Measurements from ENCODE around the gene ATP1A3. TPM values are rescaled to one million over a fixed set of nuclear protein-coding genes. Genes with fewer than 3 reads are reported as not detected.

Gene ATP1A3
- total RNA-seq, 2 donors from 2014 or later: 81.4 to 223 TPM

DNA sequence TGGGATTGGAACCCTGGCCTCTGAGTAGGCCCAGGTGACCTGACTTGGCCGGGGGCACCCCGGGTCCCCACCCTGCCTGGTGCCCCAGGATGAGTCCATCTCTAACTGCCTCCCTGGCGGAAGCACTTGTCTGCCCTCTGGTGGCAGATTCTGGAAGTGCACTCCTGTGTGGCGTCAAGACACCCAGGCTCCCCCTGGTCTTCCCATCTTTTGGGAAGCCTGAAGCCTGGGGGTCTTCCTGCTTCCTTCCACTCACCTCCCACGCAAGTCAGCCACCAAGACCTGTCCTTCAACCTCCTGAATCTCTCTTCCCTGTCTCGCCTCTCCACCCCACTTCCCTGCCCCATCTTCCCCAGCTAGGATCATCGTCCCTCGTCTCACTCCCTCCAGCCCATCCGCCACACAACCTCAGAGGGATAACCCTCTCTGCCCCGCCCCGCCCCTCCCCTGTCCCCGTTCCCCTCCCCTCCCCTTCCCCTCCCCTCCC lies 42.3 kb downstream of the ATP1A3 start:
- DNase-seq (ENCODE audit: low spot score): peak; percentile 83
- no peaks in the 10 kb centered on the region for H3K27me3 ChIP-seq
- no peaks in the 10 kb centered on the region for H3K36me3 ChIP-seq
- no peak overlapping the region for H3K27ac ChIP-seq
- H3K9me3 ChIP-seq: no peaks in the 10 kb centered on the region
- no peak overlapping the region for H3K4me3 ChIP-seq
- no peaks in the 10 kb centered on the region for H3K4me1 ChIP-seq
- TF ChIP-seq, protein P1, sequence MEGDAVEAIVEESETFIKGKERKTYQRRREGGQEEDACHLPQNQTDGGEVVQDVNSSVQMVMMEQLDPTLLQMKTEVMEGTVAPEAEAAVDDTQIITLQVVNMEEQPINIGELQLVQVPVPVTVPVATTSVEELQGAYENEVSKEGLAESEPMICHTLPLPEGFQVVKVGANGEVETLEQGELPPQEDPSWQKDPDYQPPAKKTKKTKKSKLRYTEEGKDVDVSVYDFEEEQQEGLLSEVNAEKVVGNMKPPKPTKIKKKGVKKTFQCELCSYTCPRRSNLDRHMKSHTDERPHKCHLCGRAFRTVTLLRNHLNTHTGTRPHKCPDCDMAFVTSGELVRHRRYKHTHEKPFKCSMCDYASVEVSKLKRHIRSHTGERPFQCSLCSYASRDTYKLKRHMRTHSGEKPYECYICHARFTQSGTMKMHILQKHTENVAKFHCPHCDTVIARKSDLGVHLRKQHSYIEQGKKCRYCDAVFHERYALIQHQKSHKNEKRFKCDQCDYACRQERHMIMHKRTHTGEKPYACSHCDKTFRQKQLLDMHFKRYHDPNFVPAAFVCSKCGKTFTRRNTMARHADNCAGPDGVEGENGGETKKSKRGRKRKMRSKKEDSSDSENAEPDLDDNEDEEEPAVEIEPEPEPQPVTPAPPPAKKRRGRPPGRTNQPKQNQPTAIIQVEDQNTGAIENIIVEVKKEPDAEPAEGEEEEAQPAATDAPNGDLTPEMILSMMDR (IDR thresholded peaks at IDR 0.05): peak in 1 of 2 donors; percentile 98

GRCh38 chr19:41947091-41947490 lies 46.9 kb downstream of the ATP1A3 start:
- Histone ChIP-seq H3K4me1 (no peaks in the 10 kb centered on the region), H3K4me3 (no peak overlapping the region), H3K27ac (no peak overlapping the region), H3K27me3 (no peaks in the 10 kb centered on the region), H3K36me3 (no peaks in the 10 kb centered on the region), H3K9me3 (no peaks in the 10 kb centered on the region)
- DNase-seq (ENCODE audit: low spot score): no peak
- TF ChIP-seq, protein P1 (IDR thresholded peaks at IDR 0.05): no peak

DNA sequence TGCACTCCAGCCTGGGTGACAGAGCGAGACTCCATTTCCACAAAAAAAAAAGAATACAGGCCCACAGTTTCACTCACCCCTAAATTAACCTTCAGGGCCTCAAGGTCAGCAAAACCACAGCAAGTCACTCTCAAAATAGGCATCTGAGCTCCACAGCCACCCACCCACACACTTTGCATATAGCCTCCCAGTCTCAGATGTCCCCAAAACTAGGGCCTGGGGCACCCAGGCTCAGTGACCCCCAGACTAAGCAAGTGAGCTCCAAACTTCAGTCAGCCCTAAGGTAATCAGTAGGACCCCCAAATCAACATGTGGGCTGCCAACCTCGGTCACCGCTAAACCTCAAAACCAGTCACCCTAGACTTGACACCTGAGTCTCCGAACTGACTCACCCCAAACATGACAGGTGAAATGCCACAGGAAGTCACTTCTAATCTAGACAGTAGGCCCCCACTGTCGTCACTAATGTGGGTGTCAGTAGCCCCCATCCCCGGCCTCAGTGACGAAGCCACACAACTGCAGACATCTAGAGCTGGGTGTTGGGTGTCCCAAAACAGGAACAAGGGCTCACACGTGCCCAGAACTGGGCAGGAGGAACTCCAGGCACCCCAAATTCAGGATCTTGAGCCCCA lies 48.8 kb downstream of the ATP1A3 start:
- peaks cover 0 to 12% of the 10 kb centered on the region in 2 donors for H3K4me1 ChIP-seq
- DNase-seq (ENCODE audit: low spot score): no peak
- H3K9me3 ChIP-seq: no peaks in the 10 kb centered on the region
- TF ChIP-seq, protein P1 (IDR thresholded peaks at IDR 0.05): no peak
- no peaks in the 10 kb centered on the region for H3K36me3 ChIP-seq
- H3K27ac ChIP-seq: no peak overlapping the region
- no peak overlapping the region for H3K4me3 ChIP-seq
- H3K27me3 ChIP-seq: peaks cover 0 to 12% of the 10 kb centered on the region in 2 donors

DNA sequence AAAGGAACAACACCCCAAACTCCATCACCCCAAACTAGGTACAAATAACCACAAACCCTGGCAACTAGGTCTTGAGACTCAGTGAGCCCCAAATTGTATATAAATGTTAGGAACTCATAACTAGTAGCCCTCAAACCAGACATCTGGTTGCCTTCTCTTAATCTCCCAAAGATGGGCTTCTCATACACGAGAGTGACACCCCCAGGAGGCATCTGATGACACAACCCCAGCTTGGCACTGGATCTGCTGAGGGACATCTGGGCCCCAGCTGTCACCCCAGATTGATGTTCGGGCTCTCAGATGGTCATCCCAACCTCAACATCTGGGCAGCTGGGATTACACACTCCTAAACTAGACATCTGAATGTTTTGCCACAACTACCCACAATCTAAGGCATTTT lies 49.7 kb downstream of the ATP1A3 start:
- H3K9me3 ChIP-seq: no peaks in the 10 kb centered on the region
- H3K36me3 ChIP-seq: no peaks in the 10 kb centered on the region
- H3K4me1 ChIP-seq: peaks cover 0 to 18% of the 10 kb centered on the region in 2 donors
- no peak overlapping the region for H3K4me3 ChIP-seq
- DNase-seq (ENCODE audit: low spot score): no peak
- H3K27ac ChIP-seq: no peak overlapping the region
- TF ChIP-seq, protein P1 (IDR thresholded peaks at IDR 0.05): no peak
- peaks cover 0 to 17% of the 10 kb centered on the region in 2 donors for H3K27me3 ChIP-seq

DNA sequence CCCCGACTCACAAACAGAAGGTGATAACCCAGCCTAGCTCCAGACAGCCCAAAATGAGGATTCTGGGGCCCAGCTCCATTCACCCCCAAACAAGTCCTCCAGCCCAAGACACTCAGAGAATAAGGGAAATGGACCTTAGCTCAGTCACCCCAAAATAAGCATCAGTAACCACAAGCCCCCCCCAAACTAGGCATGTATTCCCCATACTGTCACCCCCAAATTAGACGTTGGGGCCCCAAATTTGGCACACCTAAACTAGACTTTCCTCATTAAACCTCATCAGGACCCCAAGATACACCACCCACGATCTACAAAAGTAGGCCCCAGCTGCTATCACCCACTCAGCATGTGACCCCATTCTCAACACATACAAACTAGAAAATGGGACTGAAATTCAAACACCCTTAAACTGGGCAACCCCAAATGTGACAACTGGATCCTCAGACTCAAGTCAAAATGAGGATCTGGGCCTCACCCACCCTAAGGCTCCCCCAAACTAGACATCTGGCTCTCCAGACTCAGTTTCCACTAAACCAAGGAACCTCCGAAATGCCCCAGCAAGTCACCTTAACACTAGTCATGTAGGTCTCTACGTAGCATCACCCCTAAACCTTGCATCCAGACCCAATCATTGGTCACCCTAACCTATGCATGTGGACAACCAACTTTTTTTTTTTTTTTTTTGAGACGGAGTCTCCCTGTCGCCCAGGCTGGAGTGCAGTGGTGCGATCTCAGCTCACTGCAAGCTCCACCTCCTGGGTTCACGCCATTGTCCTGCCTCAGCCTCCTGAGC lies 52.4 kb downstream of the ATP1A3 start:
- H3K36me3 ChIP-seq: no peaks in the 10 kb centered on the region
- peaks cover 0 to 17% of the 10 kb centered on the region in 2 donors for H3K27me3 ChIP-seq
- no peaks in the 10 kb centered on the region for H3K9me3 ChIP-seq
- H3K4me1 ChIP-seq: peaks cover 0 to 18% of the 10 kb centered on the region in 2 donors
- TF ChIP-seq, protein P1 (IDR thresholded peaks at IDR 0.05): no peak
- H3K27ac ChIP-seq: no peak overlapping the region
- no peak for DNase-seq (ENCODE audit: low spot score)
- H3K4me3 ChIP-seq: no peak overlapping the region

All from right atrium auricular region (tissue), 2 donors.